GM19395 (cell line): ENCODE data around the gene ZYX.
A peak's percentile ranks its signal among the peaks of the same experiment; 100 is the strongest.
"Not testable (repeated sequence)": the region's sequence is repeated elsewhere in the genome, so short reads cannot be mapped to it uniquely, and the experiment has no call there.

Experiments used
- ATAC-seq: cut with Tn5 transposase; IDR thresholded peaks from one replicate; pipeline ENCODE4 v1.9.1; 2021; ENCODE audit warnings: mild to moderate bottlenecking, moderate library complexity; ENCODE audit not compliant: unreplicated experiment

The ZYX gene

GRCh38 chr7:143416565-143417149 is 35.5 kb downstream of the ZYX start:
- ATAC-seq, result peak; percentile 68

GRCh38 chr7:143417734-143418383 is 36.7 kb downstream of the ZYX start:
- ATAC-seq, result no peak

- ATAC-seq, result no peak
Observed at GRCh38 chr7:143418681-143419458, 37.7 kb downstream of the ZYX start.

- ATAC-seq, result no peak
Observed at GRCh38 chr7:143419880-143420279, 38.7 kb downstream of the ZYX start.

DNA sequence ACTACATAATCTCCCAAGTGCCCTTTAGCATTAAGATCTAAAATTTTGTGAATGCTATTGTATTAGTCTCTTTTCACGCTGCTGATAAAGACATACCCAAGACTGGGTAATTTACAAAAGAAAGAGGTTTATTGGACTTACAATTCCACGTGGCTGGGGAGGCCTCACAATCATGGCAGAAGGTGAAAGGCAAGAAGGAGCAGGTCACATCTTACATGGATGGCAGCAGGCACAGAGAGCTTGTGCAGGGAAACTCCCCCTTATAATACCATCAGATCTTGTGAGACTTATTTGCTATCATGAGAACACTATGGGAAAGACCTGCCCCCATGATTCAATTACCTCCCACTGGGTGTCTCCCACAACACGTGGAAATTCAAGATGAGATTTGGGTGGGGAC is 39.5 kb downstream of the ZYX start:
- not testable (repeated sequence) for ATAC-seq

- no peak for ATAC-seq
Observed at GRCh38 chr7:143422033-143422432, 40.9 kb downstream of the ZYX start.

DNA sequence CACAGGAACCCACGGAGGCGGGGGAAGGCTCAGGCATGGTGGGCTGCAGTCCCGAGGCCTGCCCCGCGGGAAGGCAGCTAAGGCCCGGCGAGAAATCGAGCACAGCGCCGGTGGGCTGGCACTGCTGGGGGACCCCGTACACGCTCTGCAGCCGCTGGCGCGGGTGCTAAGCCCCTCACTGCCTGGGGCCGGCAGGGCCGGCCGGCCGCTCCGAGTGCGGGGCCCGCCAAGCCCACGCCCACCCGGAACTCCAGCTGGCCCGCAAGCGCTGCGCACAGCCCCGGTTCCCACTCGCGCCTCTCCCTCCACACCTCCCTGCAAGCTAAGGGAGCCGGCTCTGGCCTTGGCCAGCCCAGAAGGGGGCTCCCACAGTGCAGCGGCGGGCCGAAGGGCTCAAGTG is 43.3 kb downstream of the ZYX start:
- not testable (repeated sequence) for ATAC-seq

DNA sequence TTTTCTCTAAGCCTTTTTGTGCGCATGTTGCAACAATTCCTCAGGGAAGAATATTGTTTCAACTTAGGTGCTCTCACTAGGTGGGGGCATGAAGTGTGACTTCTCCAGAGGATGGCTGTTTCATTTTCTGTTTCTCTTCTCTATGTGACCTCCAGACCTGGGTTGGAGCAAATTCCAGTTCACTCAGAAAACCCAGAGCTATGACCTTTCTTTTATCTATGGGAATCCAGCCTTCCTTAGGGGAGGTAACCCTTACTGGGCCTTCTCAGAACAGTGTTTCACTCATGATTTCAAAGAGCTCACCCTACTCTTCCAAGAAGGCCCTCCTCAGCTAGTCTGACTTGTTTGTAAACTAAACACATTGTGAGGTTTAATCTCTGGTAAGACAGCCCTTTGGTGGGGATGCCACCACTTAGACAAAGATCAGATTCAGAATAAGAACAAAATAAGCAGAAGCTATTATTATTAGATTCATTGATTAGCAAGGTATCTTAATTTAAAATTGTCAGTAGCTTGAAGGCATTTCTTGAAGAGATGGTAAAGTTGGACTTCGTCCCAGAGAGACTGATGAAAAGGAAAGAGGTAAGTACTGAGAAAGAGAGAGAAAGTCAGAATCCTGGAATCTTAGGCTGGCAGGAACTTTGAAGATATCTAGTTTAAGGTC is 45.5 kb downstream of the ZYX start:
- no peak for ATAC-seq

- ATAC-seq, result no peak
Observed at GRCh38 chr7:143429770-143430698, 48.9 kb downstream of the ZYX start.

GRCh38 chr7:143431109-143431508 is 50.0 kb downstream of the ZYX start:
- no peak for ATAC-seq

DNA sequence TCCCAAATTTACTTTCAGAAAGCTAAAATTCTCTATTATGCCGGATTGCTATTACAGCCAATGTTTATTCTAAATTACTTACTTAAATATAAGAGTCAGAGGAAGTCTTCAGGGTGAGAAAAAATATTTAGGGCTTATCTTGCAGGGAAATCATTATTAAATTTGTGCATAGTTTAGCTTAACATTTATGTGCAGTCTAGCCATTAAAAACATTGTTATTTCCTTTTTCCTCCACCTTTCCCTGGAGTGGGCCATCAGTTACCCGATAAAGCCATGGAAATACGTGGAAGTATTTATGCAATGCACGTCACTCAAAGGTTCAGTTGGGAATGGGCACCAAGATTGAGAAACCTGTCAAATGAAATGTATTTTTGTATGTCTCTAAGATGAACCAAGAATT is 52.6 kb downstream of the ZYX start:
- ATAC-seq, result no peak

DNA sequence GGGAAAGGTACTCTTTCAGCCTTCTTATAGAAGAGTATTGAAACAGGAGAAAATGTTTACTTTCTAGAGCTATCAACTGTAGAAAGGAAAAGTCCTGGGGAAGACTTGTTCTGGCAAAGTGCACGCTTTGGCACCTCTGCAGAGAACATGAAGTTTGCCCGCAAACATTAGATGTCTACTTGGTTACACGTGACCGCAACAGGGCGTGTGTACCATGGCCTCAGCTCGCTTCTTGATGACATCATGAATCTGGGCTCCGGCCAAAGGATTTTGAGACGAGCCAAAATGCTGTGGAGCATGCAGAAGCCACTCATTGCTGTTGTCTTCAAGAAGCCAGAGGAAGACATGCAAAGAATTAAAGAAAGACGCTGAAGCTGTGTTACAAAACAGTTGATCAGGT is 53.5 kb downstream of the ZYX start:
- ATAC-seq, result no peak

DNA sequence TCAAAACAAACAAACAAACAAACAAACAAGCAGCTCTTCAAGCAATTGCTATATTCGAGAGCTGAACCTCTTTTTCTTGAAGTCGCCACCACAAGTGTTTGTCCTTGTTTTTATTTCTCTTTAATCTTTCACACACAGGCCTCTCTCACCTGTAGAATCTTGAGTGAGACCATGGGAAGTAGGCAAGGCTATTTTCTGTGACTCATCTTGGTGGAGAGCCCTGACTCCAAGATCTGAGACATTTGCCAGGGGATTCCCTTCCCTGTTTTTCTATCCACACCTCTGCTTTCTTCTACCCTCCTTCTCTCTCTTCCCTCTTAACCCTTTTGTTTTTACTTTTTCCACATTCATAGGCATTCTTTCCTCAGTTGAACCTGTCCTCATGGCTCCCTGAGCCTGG is 54.1 kb downstream of the ZYX start:
- no peak for ATAC-seq

DNA sequence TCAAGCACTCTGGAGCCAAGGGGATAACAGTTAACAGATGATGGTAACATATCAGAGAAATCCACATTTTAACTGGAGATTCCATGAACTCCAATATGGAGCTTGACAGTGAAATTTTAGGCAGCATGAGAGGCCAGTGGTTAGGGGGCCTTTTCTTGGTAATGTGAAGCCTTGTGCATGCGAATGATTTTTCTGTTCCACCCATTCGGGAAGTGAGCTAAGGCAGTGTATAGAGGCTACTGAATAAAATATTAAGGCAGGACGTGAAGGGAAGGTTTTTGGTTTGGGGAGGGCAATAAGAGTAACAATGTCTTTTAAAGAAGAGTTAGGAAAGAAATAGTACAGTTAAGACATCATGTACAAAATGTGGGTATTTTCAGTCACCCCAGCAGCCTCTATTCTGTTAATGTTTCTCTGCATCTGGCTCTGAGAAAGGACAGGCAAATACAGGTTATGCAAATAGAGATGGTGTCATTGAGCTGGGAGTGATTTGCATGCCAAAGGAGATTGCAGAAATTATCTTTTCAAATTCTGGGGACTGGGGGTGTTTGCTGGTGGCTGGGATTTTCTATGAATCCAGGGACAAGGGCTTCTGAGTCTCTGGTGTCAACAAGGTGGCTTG is 55.3 kb downstream of the ZYX start:
- ATAC-seq, result peak; percentile 88

DNA sequence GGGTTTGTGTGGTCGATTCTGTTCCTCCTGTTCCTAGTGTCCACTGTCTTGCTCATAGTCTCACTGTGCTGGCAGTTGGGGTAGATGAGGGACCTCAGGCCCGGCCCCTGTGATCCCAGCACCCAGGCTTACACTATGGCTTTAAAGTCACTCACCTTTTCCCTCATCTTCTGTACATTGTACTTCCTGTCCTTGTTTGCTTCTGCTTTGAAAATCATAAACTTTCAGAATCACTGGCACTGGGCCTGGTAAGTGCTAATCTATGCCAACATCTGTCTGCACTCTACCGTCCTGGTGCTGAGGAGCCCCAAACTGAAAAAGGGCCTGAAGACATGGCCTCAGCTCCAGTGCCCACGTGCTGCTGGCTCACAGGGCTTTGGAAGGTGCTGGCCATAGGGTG is 56.4 kb downstream of the ZYX start:
- peak; percentile 42 for ATAC-seq

GRCh38 chr7:143439866-143440265 is 58.7 kb downstream of the ZYX start:
- no peak for ATAC-seq
